Measurements from ENCODE around the gene TEX36. TPM values are rescaled to one million over a fixed set of nuclear protein-coding genes. Genes with fewer than 3 reads are reported as not detected.

The TEX36 gene
- total RNA-seq, 1 donor from 2014 or later, result not detected

GRCh38 chr10:125628104-125629049 lies 54.6 kb downstream of the TEX36 start:
- Mint-ChIP-seq H3K4me1 (ENCODE audit: low read depth, unreplicated experiment) (no peaks in the 10 kb centered on the region), H3K9me3 (ENCODE audit: unreplicated experiment) (peaks cover 1% of the 10 kb centered on the region), H3K27me3 (ENCODE audit: unreplicated experiment) (no peaks in the 10 kb centered on the region), H3K4me3 (ENCODE audit: unreplicated experiment) (no peak overlapping the region), H3K27ac (ENCODE audit: unreplicated experiment) (no peak overlapping the region), H3K36me3 (ENCODE audit: unreplicated experiment) (no peaks in the 10 kb centered on the region)
- DNase-seq, result no peak
- no peak for TF ChIP-seq CTCF (IDR thresholded peaks at IDR 0.05; ENCODE audit: partially characterized antibody, unreplicated experiment)

- Mint-ChIP-seq H3K36me3 (ENCODE audit: unreplicated experiment) (no peaks in the 10 kb centered on the region), H3K27me3 (ENCODE audit: unreplicated experiment) (no peaks in the 10 kb centered on the region), H3K4me1 (ENCODE audit: low read depth, unreplicated experiment) (no peaks in the 10 kb centered on the region), H3K9me3 (ENCODE audit: unreplicated experiment) (peaks cover 1% of the 10 kb centered on the region), H3K4me3 (ENCODE audit: unreplicated experiment) (no peak overlapping the region), H3K27ac (ENCODE audit: unreplicated experiment) (no peak overlapping the region)
- DNase-seq, result no peak
- TF ChIP-seq CTCF (IDR thresholded peaks at IDR 0.05; ENCODE audit: partially characterized antibody, unreplicated experiment), result no peak
Measured at GRCh38 chr10:125627646-125628045, 55.3 kb downstream of the TEX36 start.

- DNase-seq, result no peak
- Mint-ChIP-seq H3K27me3 (ENCODE audit: unreplicated experiment) (no peaks in the 10 kb centered on the region), H3K4me3 (ENCODE audit: unreplicated experiment) (no peak overlapping the region), H3K4me1 (ENCODE audit: low read depth, unreplicated experiment) (no peaks in the 10 kb centered on the region), H3K9me3 (ENCODE audit: unreplicated experiment) (peaks cover 1% of the 10 kb centered on the region), H3K27ac (ENCODE audit: unreplicated experiment) (no peak overlapping the region), H3K36me3 (ENCODE audit: unreplicated experiment) (no peaks in the 10 kb centered on the region)
- no peak for TF ChIP-seq CTCF (IDR thresholded peaks at IDR 0.05; ENCODE audit: partially characterized antibody, unreplicated experiment)
Measured at GRCh38 chr10:125626671-125627070, 56.3 kb downstream of the TEX36 start.

- no peak for TF ChIP-seq CTCF (IDR thresholded peaks at IDR 0.05; ENCODE audit: partially characterized antibody, unreplicated experiment)
- H3K27me3 Mint-ChIP-seq (ENCODE audit: unreplicated experiment), result no peaks in the 10 kb centered on the region
- H3K36me3 Mint-ChIP-seq (ENCODE audit: unreplicated experiment), result no peaks in the 10 kb centered on the region
- no peaks in the 10 kb centered on the region for H3K4me1 Mint-ChIP-seq (ENCODE audit: low read depth, unreplicated experiment)
- no peak overlapping the region for H3K27ac Mint-ChIP-seq (ENCODE audit: unreplicated experiment)
- no peak overlapping the region for H3K4me3 Mint-ChIP-seq (ENCODE audit: unreplicated experiment)
- DNase-seq, result no peak
- peaks cover 1% of the 10 kb centered on the region for H3K9me3 Mint-ChIP-seq (ENCODE audit: unreplicated experiment)
Measured at GRCh38 chr10:125625586-125625985, 57.4 kb downstream of the TEX36 start.

GRCh38 chr10:125624800-125625199 lies 58.2 kb downstream of the TEX36 start:
- H3K4me1 Mint-ChIP-seq (ENCODE audit: low read depth, unreplicated experiment), result no peaks in the 10 kb centered on the region
- H3K27ac Mint-ChIP-seq (ENCODE audit: unreplicated experiment), result no peak overlapping the region
- H3K9me3 Mint-ChIP-seq (ENCODE audit: unreplicated experiment), result peaks cover 1% of the 10 kb centered on the region
- no peak overlapping the region for H3K4me3 Mint-ChIP-seq (ENCODE audit: unreplicated experiment)
- TF ChIP-seq CTCF (IDR thresholded peaks at IDR 0.05; ENCODE audit: partially characterized antibody, unreplicated experiment), result no peak
- no peaks in the 10 kb centered on the region for H3K36me3 Mint-ChIP-seq (ENCODE audit: unreplicated experiment)
- DNase-seq, result no peak
- no peaks in the 10 kb centered on the region for H3K27me3 Mint-ChIP-seq (ENCODE audit: unreplicated experiment)

Data from glutamatergic neuron (in vitro differentiated cells).